Measurements from ENCODE around the gene ZNF469. TPM values are rescaled to one million over a fixed set of nuclear protein-coding genes. Genes with fewer than 3 reads are reported as not detected.
A peak's percentile ranks its signal among the peaks of the same experiment; 100 is the strongest.

Gene ZNF469
- total and polyA plus RNA-seq, 2 of the 13 experiments (the other 11 are each of a cell fraction or from before 2014, with no cell fraction given): not detected

DNA sequence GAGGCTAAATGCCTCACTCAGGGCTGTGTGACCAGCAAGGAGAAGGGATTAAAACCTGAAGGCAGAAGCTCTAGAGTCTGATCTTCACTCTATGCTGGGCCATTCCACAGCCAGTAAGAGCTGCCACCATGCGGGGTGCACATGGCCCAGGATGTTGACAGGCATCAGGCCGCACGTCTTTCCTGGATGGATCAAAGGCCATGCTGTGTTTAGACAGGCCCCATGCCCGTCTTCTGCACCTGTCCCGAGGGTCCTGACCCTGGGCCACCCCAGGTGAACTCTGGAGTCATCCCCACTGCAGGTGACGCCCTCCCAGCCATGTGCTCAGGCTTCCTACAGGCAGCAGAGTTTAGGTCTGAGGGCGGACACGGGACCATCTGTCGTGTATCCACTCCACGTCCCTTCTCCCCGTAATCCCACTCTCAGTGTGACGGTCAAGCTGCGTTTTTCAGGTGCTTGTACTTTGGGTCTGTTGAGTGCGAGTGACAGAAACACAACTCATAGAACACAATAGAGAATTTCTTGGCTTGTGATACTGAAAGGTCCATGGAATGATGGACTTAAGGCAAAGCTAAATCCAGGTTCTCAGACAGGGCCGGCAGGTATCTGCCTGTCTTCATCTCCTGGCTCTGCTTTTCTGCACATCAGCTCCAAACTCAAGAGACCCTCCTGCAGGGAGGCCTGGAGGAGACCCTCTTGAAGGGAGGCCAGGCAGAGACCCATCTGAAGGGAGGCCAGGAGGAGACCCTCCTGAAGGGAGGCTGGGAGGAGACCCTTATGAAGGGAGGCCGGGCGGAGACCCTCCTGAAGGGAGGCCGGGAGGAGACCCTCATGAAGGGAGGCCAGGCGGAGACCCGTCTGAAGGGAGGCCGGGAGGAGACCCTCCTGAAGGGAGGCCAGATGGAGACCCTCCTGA lies 13.2 kb downstream of the ZNF469 start (continued):
- TF ChIP-seq CBX2 (IDR thresholded peaks at IDR 0.05; ENCODE audit: low read depth, low read length) (no peak), CBX2 (CRISPR knock-in tag; IDR thresholded peaks at IDR 0.05; ENCODE audit: low read depth) (no peak), ZNF652 (CRISPR knock-in tag; IDR thresholded peaks at IDR 0.05; ENCODE audit: borderline replicate concordance, low read depth) (no peak), PHF8 (CRISPR knock-in tag; IDR thresholded peaks at IDR 0.05) (no peak), ZFP1 (CRISPR knock-in tag; IDR thresholded peaks at IDR 0.05) (no peak), KDM1A (CRISPR knock-in tag; IDR thresholded peaks at IDR 0.05) (no peak), SIX1 (CRISPR knock-in tag; IDR thresholded peaks at IDR 0.05; ENCODE audit: borderline replicate concordance) (no peak), PCBP1 (IDR thresholded peaks at IDR 0.05; ENCODE audit: borderline replicate concordance, low read depth, low read length) (no peak), KAT2B (IDR thresholded peaks at IDR 0.05; ENCODE audit: borderline replicate concordance, low read depth, low read length) (no peak), BORCS8-MEF2B (CRISPR knock-in tag; IDR thresholded peaks at IDR 0.05) (no peak), SAP130 (CRISPR knock-in tag; IDR thresholded peaks at IDR 0.05; ENCODE audit: low read depth) (peak; percentile 74), MED8 (CRISPR knock-in tag; IDR thresholded peaks at IDR 0.05; ENCODE audit: insufficient replicate concordance) (no peak), MIER2 (CRISPR knock-in tag; IDR thresholded peaks at IDR 0.05) (no peak), TEAD3 (CRISPR knock-in tag; optimal IDR thresholded peaks at IDR 0.05; ENCODE audit: borderline replicate concordance) (no peak), RXRA (CRISPR knock-in tag; IDR thresholded peaks at IDR 0.05) (peak; percentile 80)
- TF ChIP-seq, protein P1, sequence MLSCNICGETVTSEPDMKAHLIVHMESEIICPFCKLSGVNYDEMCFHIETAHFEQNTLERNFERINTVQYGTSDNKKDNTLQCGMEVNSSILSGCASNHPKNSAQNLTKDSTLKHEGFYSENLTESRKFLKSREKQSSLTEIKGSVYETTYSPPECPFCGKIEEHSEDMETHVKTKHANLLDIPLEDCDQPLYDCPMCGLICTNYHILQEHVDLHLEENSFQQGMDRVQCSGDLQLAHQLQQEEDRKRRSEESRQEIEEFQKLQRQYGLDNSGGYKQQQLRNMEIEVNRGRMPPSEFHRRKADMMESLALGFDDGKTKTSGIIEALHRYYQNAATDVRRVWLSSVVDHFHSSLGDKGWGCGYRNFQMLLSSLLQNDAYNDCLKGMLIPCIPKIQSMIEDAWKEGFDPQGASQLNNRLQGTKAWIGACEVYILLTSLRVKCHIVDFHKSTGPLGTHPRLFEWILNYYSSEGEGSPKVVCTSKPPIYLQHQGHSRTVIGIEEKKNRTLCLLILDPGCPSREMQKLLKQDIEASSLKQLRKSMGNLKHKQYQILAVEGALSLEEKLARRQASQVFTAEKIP (CRISPR knock-in tag; IDR thresholded peaks at IDR 0.05; ENCODE audit: borderline replicate concordance): no peak
- TF ChIP-seq, protein P2, sequence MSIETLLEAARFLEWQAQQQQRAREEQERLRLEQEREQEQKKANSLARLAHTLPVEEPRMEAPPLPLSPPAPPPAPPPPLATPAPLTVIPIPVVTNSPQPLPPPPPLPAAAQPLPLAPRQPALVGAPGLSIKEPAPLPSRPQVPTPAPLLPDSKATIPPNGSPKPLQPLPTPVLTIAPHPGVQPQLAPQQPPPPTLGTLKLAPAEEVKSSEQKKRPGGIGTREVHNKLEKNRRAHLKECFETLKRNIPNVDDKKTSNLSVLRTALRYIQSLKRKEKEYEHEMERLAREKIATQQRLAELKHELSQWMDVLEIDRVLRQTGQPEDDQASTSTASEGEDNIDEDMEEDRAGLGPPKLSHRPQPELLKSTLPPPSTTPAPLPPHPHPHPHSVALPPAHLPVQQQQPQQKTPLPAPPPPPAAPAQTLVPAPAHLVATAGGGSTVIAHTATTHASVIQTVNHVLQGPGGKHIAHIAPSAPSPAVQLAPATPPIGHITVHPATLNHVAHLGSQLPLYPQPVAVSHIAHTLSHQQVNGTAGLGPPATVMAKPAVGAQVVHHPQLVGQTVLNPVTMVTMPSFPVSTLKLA (IDR thresholded peaks at IDR 0.05): no peak
- TF ChIP-seq, protein P3, sequence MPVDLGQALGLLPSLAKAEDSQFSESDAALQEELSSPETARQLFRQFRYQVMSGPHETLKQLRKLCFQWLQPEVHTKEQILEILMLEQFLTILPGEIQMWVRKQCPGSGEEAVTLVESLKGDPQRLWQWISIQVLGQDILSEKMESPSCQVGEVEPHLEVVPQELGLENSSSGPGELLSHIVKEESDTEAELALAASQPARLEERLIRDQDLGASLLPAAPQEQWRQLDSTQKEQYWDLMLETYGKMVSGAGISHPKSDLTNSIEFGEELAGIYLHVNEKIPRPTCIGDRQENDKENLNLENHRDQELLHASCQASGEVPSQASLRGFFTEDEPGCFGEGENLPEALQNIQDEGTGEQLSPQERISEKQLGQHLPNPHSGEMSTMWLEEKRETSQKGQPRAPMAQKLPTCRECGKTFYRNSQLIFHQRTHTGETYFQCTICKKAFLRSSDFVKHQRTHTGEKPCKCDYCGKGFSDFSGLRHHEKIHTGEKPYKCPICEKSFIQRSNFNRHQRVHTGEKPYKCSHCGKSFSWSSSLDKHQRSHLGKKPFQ (CRISPR knock-in tag; IDR thresholded peaks at IDR 0.05; ENCODE audit: insufficient replicate concordance): peak; percentile 32
- TF ChIP-seq, protein P4, sequence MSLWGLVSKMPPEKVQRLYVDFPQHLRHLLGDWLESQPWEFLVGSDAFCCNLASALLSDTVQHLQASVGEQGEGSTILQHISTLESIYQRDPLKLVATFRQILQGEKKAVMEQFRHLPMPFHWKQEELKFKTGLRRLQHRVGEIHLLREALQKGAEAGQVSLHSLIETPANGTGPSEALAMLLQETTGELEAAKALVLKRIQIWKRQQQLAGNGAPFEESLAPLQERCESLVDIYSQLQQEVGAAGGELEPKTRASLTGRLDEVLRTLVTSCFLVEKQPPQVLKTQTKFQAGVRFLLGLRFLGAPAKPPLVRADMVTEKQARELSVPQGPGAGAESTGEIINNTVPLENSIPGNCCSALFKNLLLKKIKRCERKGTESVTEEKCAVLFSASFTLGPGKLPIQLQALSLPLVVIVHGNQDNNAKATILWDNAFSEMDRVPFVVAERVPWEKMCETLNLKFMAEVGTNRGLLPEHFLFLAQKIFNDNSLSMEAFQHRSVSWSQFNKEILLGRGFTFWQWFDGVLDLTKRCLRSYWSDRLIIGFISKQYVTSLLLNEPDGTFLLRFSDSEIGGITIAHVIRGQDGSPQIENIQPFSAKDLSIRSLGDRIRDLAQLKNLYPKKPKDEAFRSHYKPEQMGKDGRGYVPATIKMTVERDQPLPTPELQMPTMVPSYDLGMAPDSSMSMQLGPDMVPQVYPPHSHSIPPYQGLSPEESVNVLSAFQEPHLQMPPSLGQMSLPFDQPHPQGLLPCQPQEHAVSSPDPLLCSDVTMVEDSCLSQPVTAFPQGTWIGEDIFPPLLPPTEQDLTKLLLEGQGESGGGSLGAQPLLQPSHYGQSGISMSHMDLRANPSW (CRISPR knock-in tag; IDR thresholded peaks at IDR 0.05; ENCODE audit: borderline replicate concordance): no peak
- TF ChIP-seq, protein P5, sequence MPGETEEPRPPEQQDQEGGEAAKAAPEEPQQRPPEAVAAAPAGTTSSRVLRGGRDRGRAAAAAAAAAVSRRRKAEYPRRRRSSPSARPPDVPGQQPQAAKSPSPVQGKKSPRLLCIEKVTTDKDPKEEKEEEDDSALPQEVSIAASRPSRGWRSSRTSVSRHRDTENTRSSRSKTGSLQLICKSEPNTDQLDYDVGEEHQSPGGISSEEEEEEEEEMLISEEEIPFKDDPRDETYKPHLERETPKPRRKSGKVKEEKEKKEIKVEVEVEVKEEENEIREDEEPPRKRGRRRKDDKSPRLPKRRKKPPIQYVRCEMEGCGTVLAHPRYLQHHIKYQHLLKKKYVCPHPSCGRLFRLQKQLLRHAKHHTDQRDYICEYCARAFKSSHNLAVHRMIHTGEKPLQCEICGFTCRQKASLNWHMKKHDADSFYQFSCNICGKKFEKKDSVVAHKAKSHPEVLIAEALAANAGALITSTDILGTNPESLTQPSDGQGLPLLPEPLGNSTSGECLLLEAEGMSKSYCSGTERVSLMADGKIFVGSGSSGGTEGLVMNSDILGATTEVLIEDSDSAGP (CRISPR knock-in tag; IDR thresholded peaks at IDR 0.05; ENCODE audit: borderline replicate concordance): no peak
